A673 (cell line): ENCODE data around the gene APOC4. TPM values are rescaled to one million over a fixed set of nuclear protein-coding genes. Genes with fewer than 3 reads are reported as not detected.
"Not testable (repeated sequence)": the region's sequence is repeated elsewhere in the genome, so short reads cannot be mapped to it uniquely, and the experiment has no call there.

Experiments used
- BruUV-seq: library from RNA; stranded (reverse); fragments of 400-500 nt; replicated peaks from 2 replicates; lab custom pipeline; 2021; lab: Mats Ljungman, UMichigan
- CTCF ChIA-PET: fragments of 300-600 bp; sonication (Branson Sonifier 250); formaldehyde crosslinking; loops from one replicate; lab custom pipeline; 2022; ENCODE audit warnings: antibody characterized with exemption; lab: Charles Lee
- POLR2A ChIA-PET: fragments of 300-600 bp; sonication (Branson Sonifier 250); formaldehyde crosslinking; loops from one replicate; lab custom pipeline; 2022; ENCODE audit warnings: antibody characterized with exemption; ENCODE audit not compliant: low non-redundant PET; lab: Charles Lee
- DNase-seq: peaks from one replicate; pipeline ENCODE4 v3.0.0-alpha.2; 2015; ENCODE audit warnings: low spot score
- H3K27ac ChIP-seq: fragments of 200-600 bp; sonication (generic); 2 replicates; pipeline ENCODE4 v1.5.1; 2016; ENCODE audit warnings: mixed run types, low read depth, mild to moderate bottlenecking, mixed read lengths, antibody characterized with exemption, low read length; ENCODE audit not compliant: poor library complexity, severe bottlenecking
- H3K27me3 ChIP-seq: fragments of 200-600 bp; sonication (generic); replicated peaks from 2 replicates; pipeline ENCODE4 v1.6.1; 2017; ENCODE audit warnings: mixed run types, low read depth, mild to moderate bottlenecking, mixed read lengths, antibody characterized with exemption, low read length; ENCODE audit not compliant: insufficient read depth, poor library complexity
- H3K36me3 ChIP-seq: fragments of 200-600 bp; sonication (generic); 2 replicates; pipeline ENCODE4 v1.6.1; 2016; ENCODE audit warnings: mixed run types, mild to moderate bottlenecking, mixed read lengths, antibody characterized with exemption, low read length; ENCODE audit not compliant: insufficient read depth, poor library complexity, severe bottlenecking
- H3K4me1 ChIP-seq: fragments of 200-600 bp; sonication (generic); 2 replicates; pipeline ENCODE4 v1.6.1; 2017; ENCODE audit warnings: mixed run types, mild to moderate bottlenecking, mixed read lengths, antibody characterized with exemption, low read length; ENCODE audit not compliant: insufficient read depth, poor library complexity, severe bottlenecking
- H3K4me3 ChIP-seq: fragments of 200-600 bp; sonication (generic); 2 replicates; pipeline ENCODE4 v1.5.1; 2016; ENCODE audit warnings: low read depth, mixed run types, mild to moderate bottlenecking, mixed read lengths, low read length; ENCODE audit not compliant: poor library complexity, severe bottlenecking
- H3K9me3 ChIP-seq: fragments of 200-600 bp; sonication (generic); 2 replicates; pipeline ENCODE4 v1.6.1; 2016; ENCODE audit warnings: mixed run types, low read depth, mild to moderate bottlenecking, mixed read lengths, antibody characterized with exemption, low read length; ENCODE audit not compliant: poor library complexity, severe bottlenecking
- CTCF ChIP-seq: fragments of 300-800, 200-600 bp; sonication (generic); conservative IDR thresholded peaks from 2 replicates; pipeline ENCODE4 v1.5.1; 2017; ENCODE audit warnings: low read depth, mild to moderate bottlenecking, antibody characterized with exemption, low read length, moderate library complexity, mixed read lengths
- EZH2 ChIP-seq: fragments of 200-600 bp; sonication (generic); IDR thresholded peaks from 2 replicates; pipeline ENCODE4 v1.6.1; 2017; ENCODE audit warnings: borderline replicate concordance, low read depth, mild to moderate bottlenecking, mixed read lengths, antibody characterized with exemption, low read length; ENCODE audit not compliant: poor library complexity, severe bottlenecking
- intact Hi-C: fragments of 100-400 bp; cut with micrococcal nuclease; formaldehyde crosslinking; loops from one replicate; pipeline ENCODE4 v1.10.0; 2022; ENCODE audit not compliant: unreplicated experiment
- total RNA-seq: library from RNA; stranded (reverse); gene quantifications from 2 replicates; pipeline ENCODE4 v1.2.3, GENCODE V29; 2021

APOC4 gene
- total RNA-seq, 1 experiment from 2014 or later: not detected

- ChIA-PET POLR2A (no interaction called here), CTCF (no interaction called here)
- Histone ChIP-seq H3K27me3 (no peaks in the 10 kb centered on the region), H3K36me3 (no peaks in the 10 kb centered on the region), H3K27ac (no peak overlapping the region), H3K9me3 (no peaks in the 10 kb centered on the region), H3K4me3 (no peak overlapping the region), H3K4me1 (peaks cover 12% of the 10 kb centered on the region)
- BruUV-seq: no TSS peak
- TF ChIP-seq CTCF: no peak
- TF ChIP-seq EZH2: no peak
- intact Hi-C loops: no loop called here
- no peak for DNase-seq
Observed at GRCh38 chr19:44912854-44913253, 29.2 kb upstream of the APOC4 start.

- BruUV-seq, POLR2A ChIA-PET, H3K36me3 ChIP-seq, H3K27me3 ChIP-seq, CTCF ChIA-PET, DNase-seq, intact Hi-C loops, H3K9me3 ChIP-seq: not testable (repeated sequence)
- Histone ChIP-seq H3K27ac (peak overlapping the region; percentile 91), H3K4me3 (peak overlapping the region; percentile 48), H3K4me1 (peaks cover 12% of the 10 kb centered on the region)
Observed at GRCh38 chr19:44913512-44914432, 28.3 kb upstream of the APOC4 start.

GRCh38 chr19:44914433-44915206 is 27.4 kb upstream of the APOC4 start, which contains the start of gene APOC1:
APOC1 (plus strand) TSS chr19:44914608; CDS start chr19:44914892, 284 bp downstream.
- H3K9me3 ChIP-seq, H3K27me3 ChIP-seq, intact Hi-C loops, H3K36me3 ChIP-seq, POLR2A ChIA-PET: not testable (repeated sequence)
- CTCF ChIA-PET: interaction anchor here (0.6 kb wide), 1 partner anchor 160 kb away, joined by 3 read pairs; no protein-coding TSS in a partner anchor
- Histone ChIP-seq H3K27ac (peak within 1 kb of the TSS; percentile 91), H3K4me3 (peak within 1 kb of the TSS; percentile 48), H3K4me1 (peaks cover 12% of the 10 kb centered on the region)
- DNase-seq: peak; percentile 91
- BruUV-seq: TSS peak; percentile 81

- Histone ChIP-seq H3K36me3 (no peaks in the 10 kb centered on the region), H3K4me1 (no peaks in the 10 kb centered on the region), H3K27me3 (no peaks in the 10 kb centered on the region), H3K4me3 (no peak overlapping the region), H3K9me3 (no peaks in the 10 kb centered on the region), H3K27ac (no peak overlapping the region)
- BruUV-seq: no TSS peak
- ChIA-PET POLR2A (no interaction called here), CTCF (no interaction called here)
- DNase-seq: no peak
- TF ChIP-seq CTCF: no peak
- TF ChIP-seq EZH2: no peak
- intact Hi-C loops: no loop called here
Observed at GRCh38 chr19:44924243-44924725, 17.8 kb upstream of the APOC4 start.
